ENCODE measurements around the gene EXTL1.

DNA sequence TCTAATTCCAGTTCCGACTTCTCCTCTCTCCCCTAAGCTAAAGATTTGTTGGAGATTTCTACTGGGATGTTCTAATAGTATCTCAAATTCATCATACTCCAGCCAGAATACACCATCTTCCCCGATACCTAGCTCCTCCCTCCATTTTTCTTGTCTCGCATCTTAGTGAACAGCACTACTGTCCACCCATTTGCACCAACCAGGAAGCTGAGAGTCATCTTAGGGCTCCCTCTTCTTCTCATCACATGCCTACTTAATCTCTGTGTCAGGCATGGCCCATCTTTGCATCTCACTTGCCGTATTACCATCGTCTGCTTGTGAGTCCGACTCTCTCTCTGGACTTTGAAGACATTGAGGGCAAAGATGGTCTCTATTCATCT is 49.4 kb downstream of the EXTL1 start:
- TF ChIP-seq, protein P1, sequence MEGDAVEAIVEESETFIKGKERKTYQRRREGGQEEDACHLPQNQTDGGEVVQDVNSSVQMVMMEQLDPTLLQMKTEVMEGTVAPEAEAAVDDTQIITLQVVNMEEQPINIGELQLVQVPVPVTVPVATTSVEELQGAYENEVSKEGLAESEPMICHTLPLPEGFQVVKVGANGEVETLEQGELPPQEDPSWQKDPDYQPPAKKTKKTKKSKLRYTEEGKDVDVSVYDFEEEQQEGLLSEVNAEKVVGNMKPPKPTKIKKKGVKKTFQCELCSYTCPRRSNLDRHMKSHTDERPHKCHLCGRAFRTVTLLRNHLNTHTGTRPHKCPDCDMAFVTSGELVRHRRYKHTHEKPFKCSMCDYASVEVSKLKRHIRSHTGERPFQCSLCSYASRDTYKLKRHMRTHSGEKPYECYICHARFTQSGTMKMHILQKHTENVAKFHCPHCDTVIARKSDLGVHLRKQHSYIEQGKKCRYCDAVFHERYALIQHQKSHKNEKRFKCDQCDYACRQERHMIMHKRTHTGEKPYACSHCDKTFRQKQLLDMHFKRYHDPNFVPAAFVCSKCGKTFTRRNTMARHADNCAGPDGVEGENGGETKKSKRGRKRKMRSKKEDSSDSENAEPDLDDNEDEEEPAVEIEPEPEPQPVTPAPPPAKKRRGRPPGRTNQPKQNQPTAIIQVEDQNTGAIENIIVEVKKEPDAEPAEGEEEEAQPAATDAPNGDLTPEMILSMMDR (IDR thresholded peaks at IDR 0.05): no peak
- TF ChIP-seq POLR2A (IDR thresholded peaks at IDR 0.05): no peak
